Stomach (tissue), 4 donors: Measurements from ENCODE around the gene SPIC.

ENCODE experiments used
- POLR2A ChIP-seq, 4 donors: fragments of 450-650 bp; IDR thresholded peaks; one replicate each; pipeline ENCODE4 v1.6.1; 2016; ENCODE audit warnings: antibody characterized with exemption in 4 of 4, control low read depth in 2 of 4, mild to moderate bottlenecking in 1 of 4, moderate library complexity in 1 of 4
- POLR2AphosphoS5 ChIP-seq, 3 donors: sonication (generic); formaldehyde crosslinking; IDR thresholded peaks; one replicate each; pipeline ENCODE4 v1.6.1; 2016; ENCODE audit warnings: antibody characterized with exemption in 3 of 3

DNA sequence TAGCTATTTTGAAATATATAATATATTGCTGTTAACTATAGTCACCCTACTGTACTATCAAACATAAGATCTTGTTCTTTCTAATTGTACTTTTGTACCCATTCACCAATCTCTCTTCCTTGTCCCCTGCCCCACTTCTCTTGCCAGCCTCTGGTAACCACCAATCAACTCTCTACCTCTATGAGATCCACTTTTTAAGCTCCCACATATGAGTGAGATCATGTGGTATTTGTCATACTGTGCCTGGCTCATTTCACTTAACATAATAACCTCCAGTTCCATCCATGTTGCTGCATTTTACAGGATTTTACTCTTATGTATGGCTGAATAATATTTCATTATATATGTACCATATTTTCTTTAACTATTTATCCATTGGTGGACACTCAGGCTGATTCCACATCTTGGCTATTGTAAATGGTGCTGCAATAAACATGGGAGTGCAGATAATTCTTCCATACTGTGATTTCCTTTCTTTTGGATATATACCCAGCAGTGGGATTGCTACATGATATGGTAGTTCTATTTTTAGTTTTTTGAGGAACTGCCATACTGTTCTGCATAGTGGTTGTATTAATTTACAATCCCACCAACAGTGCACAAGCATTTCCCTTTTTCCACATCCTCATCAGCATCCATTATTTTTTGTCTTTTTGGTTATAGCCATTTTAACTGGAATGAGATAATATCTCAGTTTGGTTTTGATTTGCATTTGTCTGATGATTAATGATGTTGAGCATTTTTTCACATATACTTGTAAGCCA, 33.5 kb upstream of the SPIC start:
- TF ChIP-seq POLR2A (IDR thresholded peaks at IDR 0.05) (no peak), POLR2AphosphoS5 (IDR thresholded peaks at IDR 0.05) (no peak)
